Astrocyte of the cerebellum (primary cell): Measurements from ENCODE around the gene PTX3.

Source experiments
- DNase-seq: peaks from one replicate; pipeline ENCODE4 v3.0.0-alpha.2; 2011; ENCODE audit warnings: low read depth
- H3K4me3 ChIP-seq: 2 replicates; pipeline ENCODE4 v1.5.1; 2011; ENCODE audit warnings: mild to moderate bottlenecking, low read depth, low read length, moderate library complexity
- CTCF ChIP-seq: IDR thresholded peaks from 2 replicates; pipeline ENCODE4 v1.5.1; 2012; ENCODE audit warnings: low read length, low read depth, moderate library complexity, mild to moderate bottlenecking; ENCODE audit errors: missing control alignments
- in situ Hi-C: cut with HindIII; loops from 2 replicates; pipeline ENCODE4 v1.10.0; 2017; ENCODE audit warnings: low sequenced_read_pairs

The PTX3 gene

GRCh38 chr3:157394411-157394810 is 42.2 kb upstream of the PTX3 start:
- no peak overlapping the region for H3K4me3 ChIP-seq
- DNase-seq, result no peak
- in situ Hi-C loops, result no loop called here
- TF ChIP-seq CTCF, result no peak

- no peak for TF ChIP-seq CTCF
- no peak for DNase-seq
- in situ Hi-C loops, result no loop called here
- H3K4me3 ChIP-seq, result no peak overlapping the region
Measured at GRCh38 chr3:157398598-157398997, 38.1 kb upstream of the PTX3 start.

DNA sequence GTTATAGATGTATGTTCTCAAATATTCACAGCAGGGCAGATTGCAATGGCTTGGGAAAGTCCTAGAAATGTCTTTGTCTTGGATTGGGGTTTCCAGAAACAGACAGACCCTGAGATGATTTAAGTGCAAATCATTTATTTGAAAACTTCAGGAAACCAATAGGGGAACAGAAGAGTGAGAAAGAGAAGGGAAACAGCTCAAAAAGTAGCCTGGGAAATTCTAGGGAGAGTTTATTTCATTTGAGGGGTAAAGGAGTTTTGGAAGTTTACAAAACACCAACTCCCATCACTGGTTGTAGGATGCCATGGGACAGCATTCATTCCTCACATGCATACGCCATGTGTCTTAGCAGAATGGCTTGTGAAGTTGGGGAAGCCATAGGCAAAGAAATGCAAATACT is 32.3 kb upstream of the PTX3 start:
- no peak for TF ChIP-seq CTCF
- DNase-seq, result no peak
- in situ Hi-C loops, result no loop called here
- no peak overlapping the region for H3K4me3 ChIP-seq

DNA sequence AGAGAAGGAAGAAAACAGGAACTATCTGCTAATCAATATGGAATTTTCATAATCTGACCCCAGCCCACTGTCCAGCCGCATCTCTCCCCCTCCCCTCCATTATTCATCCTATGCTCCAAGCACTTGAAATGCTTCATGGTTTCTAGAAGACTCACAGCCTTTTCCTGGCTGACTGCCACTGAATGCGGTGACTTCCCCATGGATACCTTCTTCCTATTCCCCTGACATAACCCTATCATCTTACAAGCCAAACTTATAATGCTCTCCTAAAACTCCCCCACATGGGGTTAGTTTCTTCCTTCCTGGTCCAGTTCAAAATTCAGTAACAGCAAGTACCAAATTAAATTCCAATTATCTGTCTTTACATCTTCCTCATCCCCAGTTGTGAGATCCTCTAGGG is 31.2 kb upstream of the PTX3 start:
- TF ChIP-seq CTCF, result no peak
- no peak overlapping the region for H3K4me3 ChIP-seq
- in situ Hi-C loops, result no loop called here
- peak; percentile 76 for DNase-seq

GRCh38 chr3:157406394-157406793 is 30.3 kb upstream of the PTX3 start:
- no peak for DNase-seq
- no peak overlapping the region for H3K4me3 ChIP-seq
- no peak for TF ChIP-seq CTCF
- in situ Hi-C loops, result no loop called here

DNA sequence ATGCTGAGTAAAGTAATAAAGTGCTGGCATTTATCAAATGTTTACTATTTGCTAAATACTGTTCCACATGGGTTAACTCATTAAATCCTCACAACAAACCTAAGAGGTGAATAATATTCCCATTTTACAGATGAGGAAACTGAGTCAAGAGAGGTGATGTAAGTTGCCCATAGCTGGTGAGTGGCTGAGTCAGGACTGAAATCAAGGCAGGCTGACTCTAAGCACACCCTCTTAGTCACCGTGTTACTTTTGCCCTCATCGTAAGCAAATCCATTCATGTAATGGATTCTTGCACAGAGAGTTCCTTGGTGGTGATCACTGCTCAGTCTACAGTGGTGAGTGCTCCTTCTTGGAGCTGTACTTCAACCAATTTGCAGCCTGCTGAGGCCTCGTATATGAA is 28.9 kb upstream of the PTX3 start:
- in situ Hi-C loops, result no loop called here
- DNase-seq, result no peak

More for the DNA sequence above, 28.9 kb upstream of the PTX3 start:
- no peak for TF ChIP-seq CTCF
- H3K4me3 ChIP-seq, result no peak overlapping the region
